A549 (cell line): ENCODE results near the gene EMX1.

Experiments used
- CEBPB ChIP-seq, 2 experiments: fragments of >200 bp in 1 of 2; sonication (Bioruptor Twin) in 1 of 2; formaldehyde crosslinking in 1 of 2; IDR thresholded peaks; 2 replicates each; pipeline ENCODE4 v1.6.1; 2012 to 2016
- E2F6 ChIP-seq: IDR thresholded peaks from 2 replicates; pipeline ENCODE4 v1.6.1; 2012; ENCODE audit warnings: low read depth, borderline replicate concordance
- EHMT2 ChIP-seq: fragments of 200-600 bp; sonication (generic); IDR thresholded peaks from 2 replicates; pipeline ENCODE4 v1.6.1; 2016; ENCODE audit warnings: antibody characterized with exemption, low read depth, mild to moderate bottlenecking, moderate library complexity
- EP300 ChIP-seq, 2 experiments: fragments of >200 bp; sonication (Bioruptor Twin); formaldehyde crosslinking; IDR thresholded peaks; 2 replicates in 1 of 2; 3 replicates in 1 of 2; pipeline ENCODE4 v1.6.1; 2016 to 2017
- GATA3 ChIP-seq: IDR thresholded peaks from 2 replicates; pipeline ENCODE4 v1.6.1; 2012; ENCODE audit warnings: borderline replicate concordance
- HOXB13 ChIP-seq: fragments of 250-450 bp; sonication (Bioruptor Pico); IDR thresholded peaks from 2 replicates; pipeline ENCODE4 v1.5.0; 2020; ENCODE audit warnings: low read depth, mild to moderate bottlenecking, moderate library complexity
- KDM5A ChIP-seq: fragments of 200-600 bp; sonication (generic); IDR thresholded peaks from 2 replicates; pipeline ENCODE4 v1.6.1; 2016; ENCODE audit warnings: antibody characterized with exemption, mild to moderate bottlenecking
- PBX3 ChIP-seq: IDR thresholded peaks from 2 replicates; pipeline ENCODE4 v1.6.1; 2012
- POLR2A ChIP-seq: IDR thresholded peaks from 2 replicates; pipeline ENCODE4 v1.6.1; 2012; ENCODE audit warnings: mild to moderate bottlenecking, low read length
- RAD21 ChIP-seq, 2 experiments: fragments of >200 bp in 1 of 2; sonication (Bioruptor Twin) in 1 of 2; formaldehyde crosslinking in 1 of 2; IDR thresholded peaks in 1 of 2; conservative IDR thresholded peaks in 1 of 2; 2 replicates in 1 of 2; 3 replicates in 1 of 2; pipeline ENCODE4 v1.6.1; 2012 to 2018; ENCODE audit warnings: inconsistent platforms in 1 of 2
- RCOR1 ChIP-seq: fragments of 150-350 bp; IDR thresholded peaks from 2 replicates; pipeline ENCODE4 v1.6.1; 2014; ENCODE audit warnings: antibody characterized with exemption, low read length, low read depth
- TF ChIP-seq, protein P1 (sequence below): fragments of >200 bp; sonication (Bioruptor Twin); formaldehyde crosslinking; IDR thresholded peaks from 3 replicates; pipeline ENCODE4 v1.5.1; 2016

DNA sequence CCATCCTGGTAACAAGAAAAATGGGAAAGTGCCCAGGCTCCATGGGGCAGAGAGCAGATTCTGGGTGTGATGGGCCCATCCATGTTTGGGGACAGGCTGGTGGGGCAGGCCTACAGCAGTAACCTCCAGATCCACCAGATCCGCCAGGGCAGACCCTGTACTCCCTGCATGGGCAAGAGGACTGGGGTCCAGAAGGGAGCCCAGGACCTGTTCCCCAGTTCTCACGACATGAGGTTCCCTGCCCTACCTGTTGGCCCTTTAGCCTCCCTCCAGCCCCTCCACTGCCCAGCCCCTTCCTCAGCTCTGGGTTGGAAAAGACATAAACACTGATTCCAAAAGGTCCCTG is 38.7 kb downstream of the EMX1 start:
- TF ChIP-seq EP300 (IDR thresholded peaks at IDR 0.05) (no peak), RAD21 (conservative IDR thresholded peaks at IDR 0.05 in 1 of 2, IDR thresholded peaks at IDR 0.05 in 1 of 2) (no peak), GATA3 (no peak), KDM5A (no peak), POLR2A (no peak), CEBPB (IDR thresholded peaks at IDR 0.05) (no peak), HOXB13 (CRISPR knock-in tag) (no peak), PBX3 (no peak), EHMT2 (no peak), RCOR1 (no peak), E2F6 (no peak)
- TF ChIP-seq, protein P1, sequence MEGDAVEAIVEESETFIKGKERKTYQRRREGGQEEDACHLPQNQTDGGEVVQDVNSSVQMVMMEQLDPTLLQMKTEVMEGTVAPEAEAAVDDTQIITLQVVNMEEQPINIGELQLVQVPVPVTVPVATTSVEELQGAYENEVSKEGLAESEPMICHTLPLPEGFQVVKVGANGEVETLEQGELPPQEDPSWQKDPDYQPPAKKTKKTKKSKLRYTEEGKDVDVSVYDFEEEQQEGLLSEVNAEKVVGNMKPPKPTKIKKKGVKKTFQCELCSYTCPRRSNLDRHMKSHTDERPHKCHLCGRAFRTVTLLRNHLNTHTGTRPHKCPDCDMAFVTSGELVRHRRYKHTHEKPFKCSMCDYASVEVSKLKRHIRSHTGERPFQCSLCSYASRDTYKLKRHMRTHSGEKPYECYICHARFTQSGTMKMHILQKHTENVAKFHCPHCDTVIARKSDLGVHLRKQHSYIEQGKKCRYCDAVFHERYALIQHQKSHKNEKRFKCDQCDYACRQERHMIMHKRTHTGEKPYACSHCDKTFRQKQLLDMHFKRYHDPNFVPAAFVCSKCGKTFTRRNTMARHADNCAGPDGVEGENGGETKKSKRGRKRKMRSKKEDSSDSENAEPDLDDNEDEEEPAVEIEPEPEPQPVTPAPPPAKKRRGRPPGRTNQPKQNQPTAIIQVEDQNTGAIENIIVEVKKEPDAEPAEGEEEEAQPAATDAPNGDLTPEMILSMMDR = no peak
